ENCODE data around the gene GPC5.

Gene GPC5

DNA sequence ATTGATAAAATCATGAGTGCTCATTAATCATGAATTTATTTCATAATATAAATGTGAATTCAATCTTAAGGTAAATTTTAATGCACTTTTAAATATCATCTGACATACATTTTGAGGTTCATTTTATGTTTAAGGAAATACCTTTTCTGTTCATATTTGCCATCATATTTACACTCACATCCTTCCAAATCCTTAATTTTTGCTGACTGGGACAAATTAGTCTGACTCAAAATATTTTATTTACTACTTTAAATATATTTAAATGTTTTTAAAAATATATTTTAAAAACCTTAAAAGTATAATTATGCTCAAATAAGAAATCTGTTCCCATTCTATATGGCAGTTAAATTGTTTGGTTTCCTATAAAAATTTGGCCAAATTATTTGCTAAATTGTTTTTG, 438.1 kb downstream of the GPC5 start:
- no peaks in the 10 kb centered on the region for H3K4me1 ChIP-seq (ENCODE audit: insufficient read depth, low read length, severe bottlenecking)
- H3K9me2 ChIP-seq (ENCODE audit: low read depth, low read length) = no peaks in the 10 kb centered on the region
- no peaks in the 10 kb centered on the region for H3K36me3 ChIP-seq (ENCODE audit: insufficient read depth, low read length)
- no peak overlapping the region for H3K4me3 ChIP-seq (ENCODE audit: low read depth, low read length, poor library complexity, severe bottlenecking)
- H3K79me2 ChIP-seq (ENCODE audit: insufficient read depth, low read length) = no peaks in the 10 kb centered on the region
- H3K9me3 ChIP-seq (ENCODE audit: low read length) = no peaks in the 10 kb centered on the region
- H3K27me3 ChIP-seq (ENCODE audit: insufficient read depth, low read length) = no peaks in the 10 kb centered on the region
- no peak overlapping the region for H3K4me2 ChIP-seq (ENCODE audit: low read length)
- TF ChIP-seq EZH2 (IDR thresholded peaks at IDR 0.05; ENCODE audit: borderline replicate concordance, low read length) = no peak
- TF ChIP-seq, protein P1, sequence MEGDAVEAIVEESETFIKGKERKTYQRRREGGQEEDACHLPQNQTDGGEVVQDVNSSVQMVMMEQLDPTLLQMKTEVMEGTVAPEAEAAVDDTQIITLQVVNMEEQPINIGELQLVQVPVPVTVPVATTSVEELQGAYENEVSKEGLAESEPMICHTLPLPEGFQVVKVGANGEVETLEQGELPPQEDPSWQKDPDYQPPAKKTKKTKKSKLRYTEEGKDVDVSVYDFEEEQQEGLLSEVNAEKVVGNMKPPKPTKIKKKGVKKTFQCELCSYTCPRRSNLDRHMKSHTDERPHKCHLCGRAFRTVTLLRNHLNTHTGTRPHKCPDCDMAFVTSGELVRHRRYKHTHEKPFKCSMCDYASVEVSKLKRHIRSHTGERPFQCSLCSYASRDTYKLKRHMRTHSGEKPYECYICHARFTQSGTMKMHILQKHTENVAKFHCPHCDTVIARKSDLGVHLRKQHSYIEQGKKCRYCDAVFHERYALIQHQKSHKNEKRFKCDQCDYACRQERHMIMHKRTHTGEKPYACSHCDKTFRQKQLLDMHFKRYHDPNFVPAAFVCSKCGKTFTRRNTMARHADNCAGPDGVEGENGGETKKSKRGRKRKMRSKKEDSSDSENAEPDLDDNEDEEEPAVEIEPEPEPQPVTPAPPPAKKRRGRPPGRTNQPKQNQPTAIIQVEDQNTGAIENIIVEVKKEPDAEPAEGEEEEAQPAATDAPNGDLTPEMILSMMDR (IDR thresholded peaks at IDR 0.05; ENCODE audit: low read length) = no peak
- H3K9ac ChIP-seq (ENCODE audit: low read length) = no peak overlapping the region
- H3K27ac ChIP-seq (ENCODE audit: low read depth, low read length, poor library complexity, severe bottlenecking) = no peak overlapping the region
- no peaks in the 10 kb centered on the region for H3F3A ChIP-seq (ENCODE audit: insufficient read depth, low read length)
- no peaks in the 10 kb centered on the region for H4K20me1 ChIP-seq (ENCODE audit: insufficient read depth, low read length)
- H2AFZ ChIP-seq (ENCODE audit: low read length) = no peak overlapping the region

DNA sequence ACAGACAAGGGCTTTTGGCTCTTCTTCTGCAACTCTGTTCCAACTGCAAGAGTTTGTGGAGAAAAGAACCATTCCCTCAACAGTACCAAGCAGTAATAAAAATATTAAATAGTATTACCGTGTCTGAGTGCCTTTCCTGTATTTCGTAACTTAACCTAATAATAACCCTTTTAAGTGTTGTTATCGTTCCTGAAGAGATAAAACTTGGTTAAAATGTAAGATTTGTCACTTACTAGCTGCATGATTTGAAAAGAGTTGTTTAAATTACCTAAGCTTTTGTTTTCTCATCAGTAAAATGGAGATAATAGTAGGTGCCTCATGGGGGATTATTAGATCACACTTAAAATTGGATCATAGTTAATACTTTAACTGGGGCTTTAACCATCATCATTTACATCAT, 447.2 kb downstream of the GPC5 start:
- no peak overlapping the region for H3K9ac ChIP-seq (ENCODE audit: low read length)
- no peak for TF ChIP-seq EZH2 (IDR thresholded peaks at IDR 0.05; ENCODE audit: borderline replicate concordance, low read length)
- TF ChIP-seq, protein P1 (IDR thresholded peaks at IDR 0.05; ENCODE audit: low read length) = no peak
- H3F3A ChIP-seq (ENCODE audit: insufficient read depth, low read length) = no peaks in the 10 kb centered on the region
- no peak overlapping the region for H2AFZ ChIP-seq (ENCODE audit: low read length)
- no peaks in the 10 kb centered on the region for H4K20me1 ChIP-seq (ENCODE audit: insufficient read depth, low read length)
- no peaks in the 10 kb centered on the region for H3K36me3 ChIP-seq (ENCODE audit: insufficient read depth, low read length)
- H3K4me1 ChIP-seq (ENCODE audit: insufficient read depth, low read length, severe bottlenecking) = no peaks in the 10 kb centered on the region
- H3K79me2 ChIP-seq (ENCODE audit: insufficient read depth, low read length) = no peaks in the 10 kb centered on the region
- H3K4me2 ChIP-seq (ENCODE audit: low read length) = no peak overlapping the region
- H3K9me3 ChIP-seq (ENCODE audit: low read length) = no peaks in the 10 kb centered on the region
- H3K4me3 ChIP-seq (ENCODE audit: low read depth, low read length, poor library complexity, severe bottlenecking) = no peak overlapping the region
- H3K9me2 ChIP-seq (ENCODE audit: low read depth, low read length) = no peaks in the 10 kb centered on the region
- H3K27ac ChIP-seq (ENCODE audit: low read depth, low read length, poor library complexity, severe bottlenecking) = no peak overlapping the region
- H3K27me3 ChIP-seq (ENCODE audit: insufficient read depth, low read length) = no peaks in the 10 kb centered on the region; the same call in 1 of the 2 replicates

DNA sequence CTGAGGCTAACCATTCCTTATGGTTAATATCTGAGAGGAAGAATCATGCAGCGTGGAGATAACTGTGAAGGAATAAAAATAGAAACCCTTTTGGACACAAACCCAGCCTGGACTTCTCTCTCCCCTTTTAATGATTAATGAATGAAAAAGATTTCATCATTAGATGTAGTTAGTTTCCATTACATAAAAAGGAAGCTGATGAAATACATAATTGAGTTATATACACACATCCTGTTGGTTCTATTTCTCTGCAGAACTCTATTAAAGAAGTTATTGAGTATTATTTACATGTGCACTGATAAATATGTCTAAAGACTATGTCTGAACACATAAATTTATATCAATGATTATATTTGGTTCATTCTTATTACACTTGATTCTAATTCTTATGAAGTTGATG, 465.3 kb downstream of the GPC5 start:
- Histone ChIP-seq H3K4me2 (ENCODE audit: low read length) (no peak overlapping the region), H3K36me3 (ENCODE audit: insufficient read depth, low read length) (no peaks in the 10 kb centered on the region), H3K4me1 (ENCODE audit: insufficient read depth, low read length, severe bottlenecking) (no peaks in the 10 kb centered on the region), H3K79me2 (ENCODE audit: insufficient read depth, low read length) (no peaks in the 10 kb centered on the region), H4K20me1 (ENCODE audit: insufficient read depth, low read length) (no peaks in the 10 kb centered on the region), H2AFZ (ENCODE audit: low read length) (no peak overlapping the region), H3K4me3 (ENCODE audit: low read depth, low read length, poor library complexity, severe bottlenecking) (no peak overlapping the region), H3K9me2 (ENCODE audit: low read depth, low read length) (no peaks in the 10 kb centered on the region), H3K9ac (ENCODE audit: low read length) (no peak overlapping the region), H3K9me3 (ENCODE audit: low read length) (no peaks in the 10 kb centered on the region), H3K27ac (ENCODE audit: low read depth, low read length, poor library complexity, severe bottlenecking) (no peak overlapping the region), H3F3A (ENCODE audit: insufficient read depth, low read length) (no peaks in the 10 kb centered on the region), H3K27me3 (ENCODE audit: insufficient read depth, low read length) (no peaks in the 10 kb centered on the region)
- no peak for TF ChIP-seq EZH2 (IDR thresholded peaks at IDR 0.05; ENCODE audit: borderline replicate concordance, low read length)
- TF ChIP-seq, protein P1 (IDR thresholded peaks at IDR 0.05; ENCODE audit: low read length) = no peak

All from OCI-LY1 (cell line).